Measurements from ENCODE around the gene PRDM16. TPM values are rescaled to one million over a fixed set of nuclear protein-coding genes. Genes with fewer than 3 reads are reported as not detected.

The PRDM16 gene
- polyA plus RNA-seq, 1 of the 3 experiments (the other 2 are of a cell fraction) = not detected

DNA sequence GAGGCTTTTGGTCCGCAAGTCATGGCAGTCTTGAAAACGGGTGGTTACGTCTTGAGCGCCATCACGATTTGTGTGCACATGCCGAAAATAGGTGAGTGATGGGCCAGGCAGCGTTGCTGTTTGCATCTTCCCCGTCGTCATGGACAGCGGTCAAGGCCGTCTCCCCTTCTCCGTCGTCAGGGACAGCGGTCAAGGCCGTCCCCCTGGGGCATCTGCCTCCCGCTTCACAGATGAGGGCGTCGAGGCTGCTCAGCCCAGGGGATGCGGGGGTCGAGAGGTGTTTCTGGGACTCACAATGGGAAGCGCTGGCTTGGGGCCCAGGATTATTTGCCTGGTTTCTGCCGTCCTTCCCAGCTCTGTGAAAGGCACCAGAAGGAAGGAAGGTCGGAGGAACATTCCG lies 162.2 kb downstream of the PRDM16 start:
- Histone ChIP-seq H3F3A (replicated peaks; ENCODE audit: insufficient read depth) (no peaks in the 10 kb centered on the region), H3K36me3 (replicated peaks in 1 of 2; ENCODE audit: control insufficient read depth in 1 of 2, insufficient read depth in 2 of 2, low read length in 1 of 2) (no peaks in the 10 kb centered on the region), H2AFZ (ENCODE audit: low read depth) (no peak overlapping the region), H3K9me2 (no peaks in the 10 kb centered on the region), H3K27ac (ENCODE audit: low read depth in 2 of 2, low read length in 1 of 2) (no peak overlapping the region), H3K4me2 (no peak overlapping the region), H3K9me3 (no peaks in the 10 kb centered on the region), H3K9ac (no peak overlapping the region), H3K4me1 (ENCODE audit: control insufficient read depth in 1 of 2, insufficient read depth in 2 of 2, low read depth in 1 of 2, low read length in 1 of 2) (no peaks in the 10 kb centered on the region), H4K20me1 (ENCODE audit: insufficient read depth) (no peaks in the 10 kb centered on the region), H3K4me3 (ENCODE audit: low read depth in 2 of 2, low read length in 1 of 2) (no peak overlapping the region), H3K79me2 (ENCODE audit: insufficient read depth) (no peaks in the 10 kb centered on the region), H3K27me3 (ENCODE audit: insufficient read depth) (peaks cover 23% of the 10 kb centered on the region)
- TF ChIP-seq EP300 (IDR thresholded peaks at IDR 0.05; ENCODE audit: borderline replicate concordance in 1 of 2, low read depth in 1 of 2, low read length in 1 of 2) (no peak), JUND (IDR thresholded peaks at IDR 0.05) (no peak), POLR2AphosphoS5 (IDR thresholded peaks at IDR 0.05; ENCODE audit: low read depth, low read length) (no peak), RAD21 (IDR thresholded peaks at IDR 0.05; ENCODE audit: low read length) (no peak), USF2 (IDR thresholded peaks at IDR 0.05; ENCODE audit: borderline replicate concordance, low read depth, low read length) (no peak), RXRA (IDR thresholded peaks at IDR 0.05; ENCODE audit: borderline replicate concordance, low read depth) (no peak), GATA2 (CRISPR knock-in tag; IDR thresholded peaks at IDR 0.05) (no peak), CHD2 (IDR thresholded peaks at IDR 0.05; ENCODE audit: low read length, partially characterized antibody) (no peak), FOSL2 (IDR thresholded peaks at IDR 0.05; ENCODE audit: borderline replicate concordance, low read depth) (no peak), ZBTB33 (IDR thresholded peaks at IDR 0.05; ENCODE audit: borderline replicate concordance, low read depth) (no peak), TEAD4 (IDR thresholded peaks at IDR 0.05; ENCODE audit: borderline replicate concordance, insufficient read depth) (no peak), YY1 (IDR thresholded peaks at IDR 0.05; ENCODE audit: low read depth) (no peak), SIN3A (IDR thresholded peaks at IDR 0.05; ENCODE audit: borderline replicate concordance, low read depth, low read length) (no peak)
- WGBS (ENCODE audit: low lambda C conversion rate) = 51% methylated on average over 20 of the region's 24 CpGs
- POLR2A ChIA-PET = no interaction called here
- CTCF ChIA-PET = no interaction called here
- no peak for DNase-seq

DNA sequence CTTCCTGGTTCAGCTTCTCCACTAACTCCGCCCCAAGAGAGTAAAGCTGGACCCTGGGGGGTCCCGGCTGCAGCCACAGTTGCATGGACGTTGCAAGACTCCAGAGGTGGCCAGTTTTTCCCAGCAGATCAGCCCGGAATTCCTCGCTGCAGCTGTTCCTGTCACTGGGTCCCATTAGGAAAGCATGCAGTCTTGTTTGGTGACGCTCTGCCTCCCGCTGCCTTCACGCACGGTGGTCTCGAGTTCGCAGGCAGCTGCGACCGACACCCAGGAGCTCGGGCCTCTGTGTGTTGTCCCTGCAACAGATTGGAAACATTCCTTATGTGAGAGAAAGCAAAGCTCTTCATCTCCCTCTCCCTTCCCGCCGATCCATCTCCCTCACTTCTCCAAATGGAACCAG lies 162.8 kb downstream of the PRDM16 start:
- POLR2A ChIA-PET = no interaction called here
- H3K9me3 ChIP-seq = no peaks in the 10 kb centered on the region
- H3K9ac ChIP-seq = no peak overlapping the region
- H3K36me3 ChIP-seq (replicated peaks in 1 of 2; ENCODE audit: control insufficient read depth in 1 of 2, insufficient read depth in 2 of 2, low read length in 1 of 2) = no peaks in the 10 kb centered on the region
- H3K4me3 ChIP-seq (ENCODE audit: low read depth in 2 of 2, low read length in 1 of 2) = no peak overlapping the region
- H3K27me3 ChIP-seq (ENCODE audit: insufficient read depth) = peaks cover 17% of the 10 kb centered on the region
- no peak overlapping the region for H3K27ac ChIP-seq (ENCODE audit: low read depth in 2 of 2, low read length in 1 of 2)
- no peaks in the 10 kb centered on the region for H3K79me2 ChIP-seq (ENCODE audit: insufficient read depth)
- no peaks in the 10 kb centered on the region for H3K4me1 ChIP-seq (ENCODE audit: control insufficient read depth in 1 of 2, insufficient read depth in 2 of 2, low read depth in 1 of 2, low read length in 1 of 2)
- no peak overlapping the region for H2AFZ ChIP-seq (ENCODE audit: low read depth)
- 33% methylated on average over 13 of the region's 16 CpGs for WGBS (ENCODE audit: low lambda C conversion rate)
- CTCF ChIA-PET = no interaction called here
- no peak for DNase-seq
- H4K20me1 ChIP-seq (ENCODE audit: insufficient read depth) = no peaks in the 10 kb centered on the region
- no peaks in the 10 kb centered on the region for H3K9me2 ChIP-seq
- no peaks in the 10 kb centered on the region for H3F3A ChIP-seq (replicated peaks; ENCODE audit: insufficient read depth)
- no peak overlapping the region for H3K4me2 ChIP-seq
- no peak for TF ChIP-seq NRF1 (IDR thresholded peaks at IDR 0.05; ENCODE audit: low read depth, low read length)
- no peak for TF ChIP-seq TCF12 (IDR thresholded peaks at IDR 0.05)
- TF ChIP-seq MXI1 (IDR thresholded peaks at IDR 0.05; ENCODE audit: low read depth, low read length) = no peak
- no peak for TF ChIP-seq FOXJ3 (CRISPR knock-in tag; IDR thresholded peaks at IDR 0.05)
- TF ChIP-seq, protein P1, sequence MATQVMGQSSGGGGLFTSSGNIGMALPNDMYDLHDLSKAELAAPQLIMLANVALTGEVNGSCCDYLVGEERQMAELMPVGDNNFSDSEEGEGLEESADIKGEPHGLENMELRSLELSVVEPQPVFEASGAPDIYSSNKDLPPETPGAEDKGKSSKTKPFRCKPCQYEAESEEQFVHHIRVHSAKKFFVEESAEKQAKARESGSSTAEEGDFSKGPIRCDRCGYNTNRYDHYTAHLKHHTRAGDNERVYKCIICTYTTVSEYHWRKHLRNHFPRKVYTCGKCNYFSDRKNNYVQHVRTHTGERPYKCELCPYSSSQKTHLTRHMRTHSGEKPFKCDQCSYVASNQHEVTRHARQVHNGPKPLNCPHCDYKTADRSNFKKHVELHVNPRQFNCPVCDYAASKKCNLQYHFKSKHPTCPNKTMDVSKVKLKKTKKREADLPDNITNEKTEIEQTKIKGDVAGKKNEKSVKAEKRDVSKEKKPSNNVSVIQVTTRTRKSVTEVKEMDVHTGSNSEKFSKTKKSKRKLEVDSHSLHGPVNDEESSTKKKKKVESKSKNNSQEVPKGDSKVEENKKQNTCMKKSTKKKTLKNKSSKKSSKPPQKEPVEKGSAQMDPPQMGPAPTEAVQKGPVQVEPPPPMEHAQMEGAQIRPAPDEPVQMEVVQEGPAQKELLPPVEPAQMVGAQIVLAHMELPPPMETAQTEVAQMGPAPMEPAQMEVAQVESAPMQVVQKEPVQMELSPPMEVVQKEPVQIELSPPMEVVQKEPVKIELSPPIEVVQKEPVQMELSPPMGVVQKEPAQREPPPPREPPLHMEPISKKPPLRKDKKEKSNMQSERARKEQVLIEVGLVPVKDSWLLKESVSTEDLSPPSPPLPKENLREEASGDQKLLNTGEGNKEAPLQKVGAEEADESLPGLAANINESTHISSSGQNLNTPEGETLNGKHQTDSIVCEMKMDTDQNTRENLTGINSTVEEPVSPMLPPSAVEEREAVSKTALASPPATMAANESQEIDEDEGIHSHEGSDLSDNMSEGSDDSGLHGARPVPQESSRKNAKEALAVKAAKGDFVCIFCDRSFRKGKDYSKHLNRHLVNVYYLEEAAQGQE (IDR thresholded peaks at IDR 0.05; ENCODE audit: low read depth, low read length) = no peak
- no peak for TF ChIP-seq CHD2 (IDR thresholded peaks at IDR 0.05; ENCODE audit: low read length, partially characterized antibody)
- no peak for TF ChIP-seq SMC3 (IDR thresholded peaks at IDR 0.05; ENCODE audit: low read depth, low read length)
- TF ChIP-seq MEF2A (IDR thresholded peaks at IDR 0.05; ENCODE audit: borderline replicate concordance, low read depth) = no peak
- TF ChIP-seq MAX (IDR thresholded peaks at IDR 0.05; ENCODE audit: low read depth) = no peak
- no peak for TF ChIP-seq EP300 (IDR thresholded peaks at IDR 0.05; ENCODE audit: borderline replicate concordance in 1 of 2, low read depth in 1 of 2, low read length in 1 of 2)
- no peak for TF ChIP-seq EZH2phosphoT487 (IDR thresholded peaks at IDR 0.05; ENCODE audit: borderline replicate concordance, low read depth)
- no peak for TF ChIP-seq GATA2 (CRISPR knock-in tag; IDR thresholded peaks at IDR 0.05)
- no peak for TF ChIP-seq SIN3A (IDR thresholded peaks at IDR 0.05; ENCODE audit: borderline replicate concordance, low read depth, low read length)
- TF ChIP-seq RAD21 (IDR thresholded peaks at IDR 0.05; ENCODE audit: low read length) = no peak
- TF ChIP-seq FOSL2 (IDR thresholded peaks at IDR 0.05; ENCODE audit: borderline replicate concordance, low read depth) = no peak
- no peak for TF ChIP-seq RCOR1 (IDR thresholded peaks at IDR 0.05; ENCODE audit: low read length)
- no peak for TF ChIP-seq JUND (IDR thresholded peaks at IDR 0.05)

Data from SK-N-SH (cell line).